IMR-90 (cell line): ENCODE data around the gene ZNF266. TPM values are rescaled to one million over a fixed set of nuclear protein-coding genes. Genes with fewer than 3 reads are reported as not detected.

Experiments used
- ATAC-seq: fragments of 200-7000 bp; cut with Tn5 transposase; 2 replicates; pipeline ENCODE4 v1.9.1; 2020; ENCODE audit warnings: low read depth, mild to moderate bottlenecking, moderate library complexity
- BruUV-seq: library from RNA; stranded (reverse); fragments of 400-500 nt; replicated peaks from 2 replicates; lab custom pipeline; 2021; lab: Mats Ljungman, UMichigan
- CTCF ChIA-PET: fragments of 300-600 bp; formaldehyde crosslinking; extraction: SDS; loops from one replicate; lab custom pipeline; 2021; ENCODE audit warnings: antibody characterized with exemption; lab: Yijun Ruan, JAX
- POLR2A ChIA-PET: fragments of 300-600 bp; sonication (Branson Sonifier 250); formaldehyde crosslinking; loops from one replicate; lab custom pipeline; 2022; ENCODE audit warnings: antibody characterized with exemption; ENCODE audit not compliant: unreplicated experiment; lab: Charles Lee
- DNase-seq: peaks from one replicate; pipeline ENCODE4 v3.0.0; 2013
- H2AFZ ChIP-seq: replicated peaks from 2 replicates; pipeline ENCODE3; 2013; ENCODE audit warnings: low read length, mild to moderate bottlenecking; ENCODE audit not compliant: poor library complexity
- H2AK5ac ChIP-seq: 2 replicates; pipeline ENCODE4 v1.6.1; 2013; ENCODE audit warnings: low read depth, low read length, inconsistent platforms
- H2AK9ac ChIP-seq: replicated peaks from 2 replicates; pipeline ENCODE3; 2013; ENCODE audit warnings: mild to moderate bottlenecking, low read depth, low read length, moderate library complexity; ENCODE audit not compliant: poor library complexity
- H2BK120ac ChIP-seq: 2 replicates; pipeline ENCODE4 v1.6.1; 2013; ENCODE audit warnings: low read depth, low read length, inconsistent platforms
- H2BK15ac ChIP-seq: 3 replicates; pipeline ENCODE4 v1.6.1; 2013; ENCODE audit warnings: low read depth, low read length, inconsistent platforms
- H2BK20ac ChIP-seq: 2 replicates; pipeline ENCODE4 v1.6.1; 2013; ENCODE audit warnings: low read depth, mild to moderate bottlenecking, inconsistent platforms, low read length, moderate library complexity
- H2BK5ac ChIP-seq: 2 replicates; pipeline ENCODE4 v1.6.1; 2013; ENCODE audit warnings: mild to moderate bottlenecking, low read depth, low read length, inconsistent platforms; ENCODE audit not compliant: poor library complexity, severe bottlenecking
- H3K14ac ChIP-seq: replicated peaks from 2 replicates; pipeline ENCODE4 v1.6.1; 2013; ENCODE audit warnings: low read depth, low read length, inconsistent platforms
- H3K18ac ChIP-seq: 2 replicates; pipeline ENCODE4 v1.6.1; 2013; ENCODE audit warnings: low read depth, low read length, control low read depth
- H3K23ac ChIP-seq: 2 replicates; pipeline ENCODE4 v1.6.1; 2013; ENCODE audit warnings: low read depth, low read length, inconsistent platforms
- H3K27ac ChIP-seq: 2 replicates; pipeline ENCODE4 v1.5.1; 2013; ENCODE audit warnings: mild to moderate bottlenecking, control low read depth, low read length; ENCODE audit not compliant: insufficient read depth
- H3K27me3 ChIP-seq: 2 replicates; pipeline ENCODE4 v1.6.1; 2013; ENCODE audit warnings: low read length; ENCODE audit not compliant: control insufficient read depth, insufficient read depth
- H3K36me3 ChIP-seq: 2 replicates; pipeline ENCODE4 v1.6.1; 2013; ENCODE audit warnings: low read length, mixed read lengths; ENCODE audit not compliant: control insufficient read depth, insufficient read depth
- H3K4ac ChIP-seq: 2 replicates; pipeline ENCODE4 v1.6.1; 2013; ENCODE audit warnings: low read depth, low read length, inconsistent platforms
- H3K4me1 ChIP-seq: 2 replicates; pipeline ENCODE4 v1.6.1; 2013; ENCODE audit warnings: low read length, mixed read lengths; ENCODE audit not compliant: control insufficient read depth, insufficient read depth
- H3K4me2 ChIP-seq: 2 replicates; pipeline ENCODE4 v1.6.1; 2013; ENCODE audit warnings: low read depth, mild to moderate bottlenecking, control low read depth, low read length, moderate library complexity
- H3K4me3 ChIP-seq: 2 replicates; pipeline ENCODE4 v1.5.1; 2013; ENCODE audit warnings: low read depth, mild to moderate bottlenecking, control low read depth, low read length, moderate library complexity; ENCODE audit not compliant: insufficient read depth
- H3K56ac ChIP-seq: 2 replicates; pipeline ENCODE4 v1.6.1; 2013; ENCODE audit warnings: low read length, inconsistent platforms; ENCODE audit not compliant: insufficient read depth; ENCODE audit errors: extremely low read depth
- H3K79me1 ChIP-seq, 2 experiments: 2 replicates each; pipeline ENCODE4 v1.6.1; 2013; ENCODE audit warnings: low read length in 2 of 2, inconsistent platforms in 1 of 2, low read depth in 1 of 2
- H3K9ac ChIP-seq: 2 replicates; pipeline ENCODE4 v1.6.1; 2013; ENCODE audit warnings: low read depth, low read length, control low read depth
- H3K9me1 ChIP-seq: 2 replicates; pipeline ENCODE4 v1.6.1; 2013; ENCODE audit warnings: low read length, inconsistent platforms; ENCODE audit not compliant: insufficient read depth
- H3K9me3 ChIP-seq: 2 replicates; pipeline ENCODE4 v1.6.1; 2013; ENCODE audit warnings: low read length; ENCODE audit not compliant: control insufficient read depth, insufficient read depth
- H4K20me1 ChIP-seq: 2 replicates; pipeline ENCODE4 v1.6.1; 2013; ENCODE audit warnings: low read length, inconsistent platforms; ENCODE audit not compliant: insufficient read depth
- H4K5ac ChIP-seq: 2 replicates; pipeline ENCODE4 v1.6.1; 2013; ENCODE audit warnings: mild to moderate bottlenecking, low read depth, low read length, control low read depth
- H4K8ac ChIP-seq, 2 experiments: 2 replicates each; pipeline ENCODE4 v1.6.1; 2013; ENCODE audit warnings: low read depth in 2 of 2, low read length in 2 of 2, control low read depth in 1 of 2, inconsistent platforms in 1 of 2
- H4K91ac ChIP-seq: 2 replicates; pipeline ENCODE4 v1.6.1; 2013; ENCODE audit warnings: low read depth, low read length, inconsistent platforms; ENCODE audit not compliant: insufficient read depth
- BHLHE40 ChIP-seq: fragments of 150-350 bp; IDR thresholded peaks from 2 replicates; pipeline ENCODE4 v1.6.1; 2016; ENCODE audit warnings: mild to moderate bottlenecking, low read depth, low read length
- CEBPB ChIP-seq: IDR thresholded peaks from 2 replicates; pipeline ENCODE4 v1.6.1; 2012; ENCODE audit warnings: low read depth, low read length, improper control_type of control experiment
- CHD1 ChIP-seq: IDR thresholded peaks from 2 replicates; pipeline ENCODE4 v1.6.1; 2012; ENCODE audit warnings: low read depth, low read length, improper control_type of control experiment
- CTCF ChIP-seq: conservative IDR thresholded peaks from 2 replicates; pipeline ENCODE4 v1.5.1; 2012; ENCODE audit warnings: mild to moderate bottlenecking, low read depth, low read length, improper control_type of control experiment
- ELK1 ChIP-seq: fragments of 150-350 bp; IDR thresholded peaks from 2 replicates; pipeline ENCODE4 v1.6.1; 2016; ENCODE audit warnings: low read depth, mild to moderate bottlenecking, low read length, moderate library complexity, borderline replicate concordance
- FOS ChIP-seq: fragments of 150-350 bp; IDR thresholded peaks from 2 replicates; pipeline ENCODE4 v1.6.1; 2016; ENCODE audit warnings: low read depth, low read length
- MAFK ChIP-seq: IDR thresholded peaks from 2 replicates; pipeline ENCODE4 v1.6.1; 2012; ENCODE audit warnings: low read depth, low read length, improper control_type of control experiment
- MAZ ChIP-seq: IDR thresholded peaks from 2 replicates; pipeline ENCODE4 v1.6.1; 2012; ENCODE audit warnings: low read depth, mild to moderate bottlenecking, low read length, improper control_type of control experiment, moderate library complexity, borderline replicate concordance
- MXI1 ChIP-seq: IDR thresholded peaks from 2 replicates; pipeline ENCODE4 v1.6.1; 2012; ENCODE audit warnings: low read depth, mild to moderate bottlenecking, low read length, moderate library complexity, borderline replicate concordance
- NFE2L2 ChIP-seq: fragments of 150-350 bp; IDR thresholded peaks from 2 replicates; pipeline ENCODE4 v1.6.1; 2016; ENCODE audit warnings: low read depth, mild to moderate bottlenecking, low read length
- POLR2A ChIP-seq: IDR thresholded peaks from 2 replicates; pipeline ENCODE4 v1.6.1; 2012; ENCODE audit warnings: mild to moderate bottlenecking, low read depth, low read length
- RAD21 ChIP-seq: IDR thresholded peaks from 2 replicates; pipeline ENCODE4 v1.6.1; 2012; ENCODE audit warnings: low read length, improper control_type of control experiment
- RCOR1 ChIP-seq: IDR thresholded peaks from 2 replicates; pipeline ENCODE4 v1.6.1; 2012; ENCODE audit warnings: mild to moderate bottlenecking, low read length, improper control_type of control experiment; ENCODE audit not compliant: insufficient replicate concordance
- RFX5 ChIP-seq: IDR thresholded peaks from 2 replicates; pipeline ENCODE4 v1.8.0; 2012; ENCODE audit warnings: low read depth, mild to moderate bottlenecking, low read length, moderate library complexity
- SMC3 ChIP-seq: fragments of 150-350 bp; IDR thresholded peaks from 2 replicates; pipeline ENCODE4 v1.6.1; 2016; ENCODE audit warnings: low read depth, mild to moderate bottlenecking, antibody characterized with exemption, low read length, moderate library complexity
- USF2 ChIP-seq: fragments of 150-350 bp; IDR thresholded peaks from 2 replicates; pipeline ENCODE4 v1.6.1; 2017; ENCODE audit warnings: mild to moderate bottlenecking, antibody characterized with exemption, low read length, low read depth
- WGBS, 2 experiments: methylation state at CpG; one replicate each; pipeline versions ENCODE4 v1.1.5 to v1.1.7; 2013; ENCODE audit warnings: missing lambda C conversion rate in 2 of 2; ENCODE audit not compliant: insufficient read length in 1 of 2; ENCODE audit errors: extremely low coverage in 2 of 2; 5-methylcytosine and 5-hydroxymethylcytosine counted together
- dilution Hi-C: fragments of 300-500 bp; cut with HindIII; formaldehyde crosslinking; loops from one replicate; pipeline ENCODE4 v1.14.3; 2018; ENCODE audit warnings: low sequenced_read_pairs; ENCODE audit not compliant: unreplicated experiment
- in situ Hi-C: fragments of 300-500 bp; cut with MboI; formaldehyde crosslinking; loops from 3 replicates; pipeline ENCODE4 v1.14.3; 2019; ENCODE audit warnings: low sequenced_read_pairs, inconsistent platforms, mixed read lengths
- intact Hi-C: fragments of 100-400 bp; cut with micrococcal nuclease; formaldehyde crosslinking; loops from 2 replicates; pipeline ENCODE4 v1.10.0; 2022
- polyA plus RNA-seq, 3 experiments: library from polyadenylated mRNA; depleted of rRNA; stranded (reverse); fragments of >200 nt; gene quantifications; 2 replicates each; pipeline ENCODE4 v1.2.3, GENCODE V29; 2012; ENCODE audit warnings: low replicate concordance in 1 of 3
- total RNA-seq: library from RNA; depleted of rRNA; stranded (reverse); fragments of >200 nt; gene quantifications from 2 replicates; pipeline ENCODE4 v1.2.3, GENCODE V29; 2012

Gene ZNF266
- total and polyA plus RNA-seq, 2 of the 4 experiments (the other 2 are of a cell fraction): 9.3 to 9.8 TPM

GRCh38 chr19:9453953-9454352 is 18.6 kb upstream of the ZNF266 start:
- ATAC-seq (no peak), DNase-seq (no peak)
- Histone ChIP-seq H2AK5ac (no peak overlapping the region), H3K4ac (no peak overlapping the region), H3K27ac (no peak overlapping the region), H3K14ac (no peak overlapping the region), H3K9me1 (no peaks in the 10 kb centered on the region), H4K8ac (no peak overlapping the region), H2BK5ac (no peak overlapping the region), H3K36me3 (no peaks in the 10 kb centered on the region), H3K9me3 (peaks cover 33% of the 10 kb centered on the region), H3K56ac (no peak overlapping the region), H2AFZ (no peak overlapping the region), H3K4me1 (no peaks in the 10 kb centered on the region), H3K23ac (no peak overlapping the region), H4K5ac (no peak overlapping the region), H3K4me3 (no peak overlapping the region), H2BK15ac (no peak overlapping the region), H2BK20ac (no peak overlapping the region), H3K27me3 (no peaks in the 10 kb centered on the region), H2AK9ac (no peak overlapping the region), H3K79me1 (no peaks in the 10 kb centered on the region), H2BK120ac (no peak overlapping the region), H4K20me1 (no peaks in the 10 kb centered on the region), H3K18ac (no peak overlapping the region), H4K91ac (no peak overlapping the region), H3K4me2 (no peak overlapping the region), H3K9ac (no peak overlapping the region)
- WGBS, 2 experiments: no CpG with 5 or more reads among the region's 4 CpGs
- BruUV-seq: no TSS peak
- in situ Hi-C loops (no loop called here), dilution Hi-C loops (no loop called here), intact Hi-C loops (no loop called here)
- TF ChIP-seq CEBPB (no peak), RFX5 (no peak), MXI1 (no peak), USF2 (no peak), BHLHE40 (no peak), RAD21 (no peak), CTCF (no peak), POLR2A (no peak), CHD1 (no peak), SMC3 (no peak), MAZ (no peak), MAFK (no peak), FOS (no peak), RCOR1 (no peak), NFE2L2 (no peak), ELK1 (no peak)
- ChIA-PET CTCF (interaction anchor here (1.2 kb wide), 1 partner anchor 13 kb away, joined by 3 read pairs; no protein-coding TSS in a partner anchor), POLR2A (no interaction called here)
